Measurements from ENCODE around the gene FMNL1. TPM values are rescaled to one million over a fixed set of nuclear protein-coding genes. Genes with fewer than 3 reads are reported as not detected.
A peak's percentile ranks its signal among the peaks of the same experiment; 100 is the strongest.

FMNL1 gene
- 3.0 TPM for polyA plus RNA-seq (2013, experiment 1 of 4)
- polyA plus RNA-seq (2013, experiment 2 of 4) = 3.0 TPM
- polyA plus RNA-seq (2013, experiment 3 of 4) = 2.7 TPM
- 3.0 TPM for polyA plus RNA-seq (2013, experiment 4 of 4)

- 4% methylated on average over 98 of the region's 98 CpGs for WGBS, 2 experiments
- peaks cover 3% of the 10 kb centered on the region for H3K4me1 ChIP-seq (ENCODE audit: control insufficient read depth, insufficient read depth, low read length)
- peaks cover 59% of the 10 kb centered on the region for H3K27me3 ChIP-seq (ENCODE audit: control insufficient read depth, insufficient read depth, low read length, poor library complexity, severe bottlenecking)
Measured at GRCh38 chr17:45221081-45222013, at the start of gene FMNL1. FMNL1 (plus strand) TSS chr17:45221885; CDS start chr17:45222125, 240 bp downstream.

GRCh38 chr17:45172232-45172540, 49.5 kb upstream of the FMNL1 start:
- peak overlapping the region; percentile 86 for H3K27ac ChIP-seq (ENCODE audit: insufficient read depth, low read depth, low read length, poor library complexity, severe bottlenecking)
- 64 to 66% methylated on average over 5 of the region's 5 CpGs for WGBS, 2 experiments
- peaks cover 33% of the 10 kb centered on the region for H3K4me1 ChIP-seq (ENCODE audit: control insufficient read depth, insufficient read depth, low read length)
- H3K36me3 ChIP-seq (ENCODE audit: control insufficient read depth, insufficient read depth, low read length) = no peaks in the 10 kb centered on the region
- no peaks in the 10 kb centered on the region for H3K27me3 ChIP-seq (ENCODE audit: control insufficient read depth, insufficient read depth, low read length, poor library complexity, severe bottlenecking)
- H3K4me3 ChIP-seq (ENCODE audit: insufficient read depth, low read depth, low read length) = no peak overlapping the region
- H3K9me3 ChIP-seq (ENCODE audit: control insufficient read depth, low read length) = no peaks in the 10 kb centered on the region

More at GRCh38 chr17:45221081-45222013, at the start of gene FMNL1:
- Histone ChIP-seq H3K36me3 (ENCODE audit: control insufficient read depth, insufficient read depth, low read length) (no peaks in the 10 kb centered on the region), H3K9me3 (ENCODE audit: control insufficient read depth, low read length) (no peaks in the 10 kb centered on the region), H3K27ac (ENCODE audit: insufficient read depth, low read depth, low read length, poor library complexity, severe bottlenecking) (no peak within 1 kb of the TSS), H3K4me3 (ENCODE audit: insufficient read depth, low read depth, low read length) (peak within 1 kb of the TSS; percentile 43)

- no peaks in the 10 kb centered on the region for H3K36me3 ChIP-seq (ENCODE audit: control insufficient read depth, insufficient read depth, low read length)
- H3K27me3 ChIP-seq (ENCODE audit: control insufficient read depth, insufficient read depth, low read length, poor library complexity, severe bottlenecking) = no peaks in the 10 kb centered on the region
- peaks cover 33% of the 10 kb centered on the region for H3K4me1 ChIP-seq (ENCODE audit: control insufficient read depth, insufficient read depth, low read length)
- no peak overlapping the region for H3K4me3 ChIP-seq (ENCODE audit: insufficient read depth, low read depth, low read length)
- H3K9me3 ChIP-seq (ENCODE audit: control insufficient read depth, low read length) = no peaks in the 10 kb centered on the region
- H3K27ac ChIP-seq (ENCODE audit: insufficient read depth, low read depth, low read length, poor library complexity, severe bottlenecking) = peak overlapping the region; percentile 86
- 51 to 52% methylated on average over 10 of the region's 10 CpGs for WGBS, 2 experiments
Measured at GRCh38 chr17:45172541-45173286, 49.0 kb upstream of the FMNL1 start.

GRCh38 chr17:45175759-45176115, 45.9 kb upstream of the FMNL1 start:
- H3K36me3 ChIP-seq (ENCODE audit: control insufficient read depth, insufficient read depth, low read length) = no peaks in the 10 kb centered on the region
- H3K4me1 ChIP-seq (ENCODE audit: control insufficient read depth, insufficient read depth, low read length) = peaks cover 29% of the 10 kb centered on the region
- no peaks in the 10 kb centered on the region for H3K9me3 ChIP-seq (ENCODE audit: control insufficient read depth, low read length)
- H3K27me3 ChIP-seq (ENCODE audit: control insufficient read depth, insufficient read depth, low read length, poor library complexity, severe bottlenecking) = no peaks in the 10 kb centered on the region
- WGBS, 2 experiments = 89 to 94% methylated on average over 3 of the region's 3 CpGs
- no peak overlapping the region for H3K27ac ChIP-seq (ENCODE audit: insufficient read depth, low read depth, low read length, poor library complexity, severe bottlenecking)
- H3K4me3 ChIP-seq (ENCODE audit: insufficient read depth, low read depth, low read length) = no peak overlapping the region

- Histone ChIP-seq H3K27ac (ENCODE audit: insufficient read depth, low read depth, low read length, poor library complexity, severe bottlenecking) (no peak overlapping the region), H3K36me3 (ENCODE audit: control insufficient read depth, insufficient read depth, low read length) (no peaks in the 10 kb centered on the region), H3K9me3 (ENCODE audit: control insufficient read depth, low read length) (no peaks in the 10 kb centered on the region), H3K4me3 (ENCODE audit: insufficient read depth, low read depth, low read length) (no peak overlapping the region), H3K4me1 (ENCODE audit: control insufficient read depth, insufficient read depth, low read length) (peaks cover 11% of the 10 kb centered on the region), H3K27me3 (ENCODE audit: control insufficient read depth, insufficient read depth, low read length, poor library complexity, severe bottlenecking) (no peaks in the 10 kb centered on the region)
- whole genome bisulfite sequencing, 2 experiments = 91 to 92% methylated on average over 7 of the region's 7 CpGs
Measured at GRCh38 chr17:45177563-45177962, 44.1 kb upstream of the FMNL1 start.

- no peaks in the 10 kb centered on the region for H3K27me3 ChIP-seq (ENCODE audit: control insufficient read depth, insufficient read depth, low read length, poor library complexity, severe bottlenecking)
- no peaks in the 10 kb centered on the region for H3K36me3 ChIP-seq (ENCODE audit: control insufficient read depth, insufficient read depth, low read length)
- no peaks in the 10 kb centered on the region for H3K4me1 ChIP-seq (ENCODE audit: control insufficient read depth, insufficient read depth, low read length)
- WGBS, 2 experiments = 91 to 92% methylated on average over 5 of the region's 5 CpGs
- H3K9me3 ChIP-seq (ENCODE audit: control insufficient read depth, low read length) = no peaks in the 10 kb centered on the region
- no peak overlapping the region for H3K4me3 ChIP-seq (ENCODE audit: insufficient read depth, low read depth, low read length)
- no peak overlapping the region for H3K27ac ChIP-seq (ENCODE audit: insufficient read depth, low read depth, low read length, poor library complexity, severe bottlenecking)
Measured at GRCh38 chr17:45184144-45184543, 37.5 kb upstream of the FMNL1 start.

GRCh38 chr17:45186801-45187354, 34.8 kb upstream of the FMNL1 start:
- Histone ChIP-seq H3K4me1 (ENCODE audit: control insufficient read depth, insufficient read depth, low read length) (no peaks in the 10 kb centered on the region), H3K36me3 (ENCODE audit: control insufficient read depth, insufficient read depth, low read length) (no peaks in the 10 kb centered on the region), H3K4me3 (ENCODE audit: insufficient read depth, low read depth, low read length) (no peak overlapping the region), H3K27me3 (ENCODE audit: control insufficient read depth, insufficient read depth, low read length, poor library complexity, severe bottlenecking) (no peaks in the 10 kb centered on the region), H3K9me3 (ENCODE audit: control insufficient read depth, low read length) (no peaks in the 10 kb centered on the region), H3K27ac (ENCODE audit: insufficient read depth, low read depth, low read length, poor library complexity, severe bottlenecking) (no peak overlapping the region)
- WGBS, 2 experiments = 93 to 97% methylated on average over 7 of the region's 7 CpGs

- no peak overlapping the region for H3K27ac ChIP-seq (ENCODE audit: insufficient read depth, low read depth, low read length, poor library complexity, severe bottlenecking)
- H3K4me1 ChIP-seq (ENCODE audit: control insufficient read depth, insufficient read depth, low read length) = no peaks in the 10 kb centered on the region
- H3K4me3 ChIP-seq (ENCODE audit: insufficient read depth, low read depth, low read length) = no peak overlapping the region
- WGBS, 2 experiments = 68 to 95% methylated on average over 1 to 2 of the region's 2 CpGs
- H3K36me3 ChIP-seq (ENCODE audit: control insufficient read depth, insufficient read depth, low read length) = no peaks in the 10 kb centered on the region
- no peaks in the 10 kb centered on the region for H3K27me3 ChIP-seq (ENCODE audit: control insufficient read depth, insufficient read depth, low read length, poor library complexity, severe bottlenecking)
- H3K9me3 ChIP-seq (ENCODE audit: control insufficient read depth, low read length) = no peaks in the 10 kb centered on the region
Measured at GRCh38 chr17:45189009-45189408, 32.7 kb upstream of the FMNL1 start.

- 89 to 93% methylated on average over 11 of the region's 11 CpGs for WGBS, 2 experiments
- H3K9me3 ChIP-seq (ENCODE audit: control insufficient read depth, low read length) = no peaks in the 10 kb centered on the region
- H3K4me1 ChIP-seq (ENCODE audit: control insufficient read depth, insufficient read depth, low read length) = no peaks in the 10 kb centered on the region
- no peak overlapping the region for H3K27ac ChIP-seq (ENCODE audit: insufficient read depth, low read depth, low read length, poor library complexity, severe bottlenecking)
- H3K4me3 ChIP-seq (ENCODE audit: insufficient read depth, low read depth, low read length) = no peak overlapping the region
- H3K27me3 ChIP-seq (ENCODE audit: control insufficient read depth, insufficient read depth, low read length, poor library complexity, severe bottlenecking) = no peaks in the 10 kb centered on the region
- H3K36me3 ChIP-seq (ENCODE audit: control insufficient read depth, insufficient read depth, low read length) = no peaks in the 10 kb centered on the region
Measured at GRCh38 chr17:45190503-45191255, 31.0 kb upstream of the FMNL1 start.

Measured in ectodermal cell (in vitro differentiated cells).